IPS-NIHi7 (cell line): ENCODE results near the gene NOP53.
"Not testable (repeated sequence)": the region's sequence is repeated elsewhere in the genome, so short reads cannot be mapped to it uniquely, and the experiment has no call there.

Source experiments
- DNase-seq: peaks from one replicate; pipeline ENCODE4 v3.0.0; 2012; ENCODE audit warnings: mixed read lengths; ENCODE audit errors: extremely low spot score

Gene NOP53

DNA sequence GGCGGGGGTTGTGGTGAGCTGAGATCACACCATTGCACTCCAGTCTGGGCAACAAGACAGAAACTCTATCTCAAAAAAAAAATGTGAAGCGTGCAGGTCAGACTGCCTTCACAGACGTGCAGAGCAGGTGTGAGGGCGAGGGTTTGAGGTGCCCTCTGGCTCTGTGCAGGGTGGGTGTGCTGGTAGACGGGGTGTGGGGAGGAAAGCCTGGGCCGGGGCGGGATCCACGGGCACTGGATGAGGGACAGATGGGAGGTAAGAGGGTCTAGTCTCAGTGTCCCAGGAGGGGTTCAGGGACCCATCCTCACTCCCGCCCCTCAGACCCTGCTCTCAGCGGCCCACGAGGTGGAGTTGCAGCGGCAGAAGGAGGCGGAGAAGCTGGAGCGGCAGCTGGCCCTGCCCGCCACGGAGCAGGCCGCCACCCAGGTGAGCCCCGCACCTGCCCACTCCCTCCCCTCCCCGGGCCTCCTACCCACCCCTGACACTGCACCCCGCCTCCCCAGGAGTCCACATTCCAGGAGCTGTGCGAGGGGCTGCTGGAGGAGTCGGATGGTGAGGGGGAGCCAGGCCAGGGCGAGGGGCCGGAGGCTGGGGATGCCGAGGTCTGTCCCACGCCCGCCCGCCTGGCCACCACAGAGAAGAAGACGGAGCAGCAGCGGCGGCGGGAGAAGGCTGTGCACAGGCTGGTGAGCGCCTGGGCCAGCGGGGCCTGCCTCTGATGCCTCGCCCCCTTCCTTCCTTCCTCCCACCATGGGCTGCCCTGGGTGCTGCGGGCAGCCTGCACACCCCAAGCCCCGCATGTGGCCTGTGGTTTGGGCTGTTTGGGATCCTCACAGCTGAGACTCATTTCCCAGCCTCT lies 9.1 kb downstream of the NOP53 start:
- DNase-seq, result no peak

GRCh38 chr19:47755065-47755761 lies 9.9 kb downstream of the NOP53 start:
- no peak for DNase-seq

DNA sequence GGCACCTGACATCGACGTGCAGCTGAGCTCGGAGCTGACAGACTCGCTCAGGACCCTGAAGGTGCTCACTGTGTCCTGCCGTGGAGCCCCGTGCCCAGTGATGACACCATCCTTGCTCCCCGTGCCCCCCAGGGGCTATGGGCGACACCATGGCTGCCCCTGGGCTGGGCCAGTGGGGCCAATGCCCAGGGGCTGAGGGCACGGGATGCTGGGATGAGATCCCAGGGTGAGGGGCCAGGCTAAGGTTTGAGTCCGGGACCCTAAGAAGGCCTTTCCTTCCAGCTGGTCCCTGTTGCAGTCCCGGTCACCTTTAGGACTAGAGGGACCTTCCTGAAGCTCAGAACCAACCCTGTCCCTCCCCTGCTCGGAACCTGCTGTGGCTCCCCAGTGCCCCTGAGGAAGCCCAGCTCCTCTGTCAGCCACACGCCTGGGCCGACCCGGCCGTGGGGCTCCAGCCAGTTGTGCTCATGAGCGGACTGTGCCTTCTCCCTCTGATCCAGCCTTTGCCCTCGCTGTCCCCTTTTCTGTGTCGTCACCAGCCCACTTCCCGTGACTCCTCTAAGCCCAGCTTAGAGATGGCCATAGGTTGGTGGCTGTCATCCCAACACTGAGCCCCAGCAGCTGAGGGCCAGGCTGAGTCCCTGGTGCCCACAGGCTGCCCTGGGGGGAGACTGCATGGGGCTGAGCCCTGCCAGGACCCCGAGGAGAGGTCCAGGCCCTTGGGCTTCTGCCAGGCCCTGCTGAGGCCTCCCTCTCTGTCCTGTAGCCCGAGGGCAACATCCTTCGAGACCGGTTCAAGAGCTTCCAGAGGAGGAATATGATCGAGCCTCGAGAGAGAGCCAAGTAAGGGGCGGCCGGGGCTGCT lies 10.6 kb downstream of the NOP53 start:
- no peak for DNase-seq

DNA sequence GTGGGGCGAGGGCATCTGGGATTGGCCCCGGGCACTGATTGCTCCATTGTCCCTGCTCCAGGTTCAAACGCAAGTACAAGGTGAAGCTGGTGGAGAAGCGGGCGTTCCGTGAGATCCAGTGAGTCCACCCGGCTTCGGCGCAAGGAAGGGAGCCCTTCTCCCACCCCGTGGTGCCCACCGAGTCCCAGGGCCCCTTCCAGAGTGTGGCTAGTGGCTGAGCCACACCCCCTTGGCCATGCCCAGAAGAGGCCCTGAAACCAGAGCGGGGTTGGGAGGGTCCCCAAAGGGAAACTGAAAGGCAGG lies 11.2 kb downstream of the NOP53 start:
- no peak for DNase-seq

DNA sequence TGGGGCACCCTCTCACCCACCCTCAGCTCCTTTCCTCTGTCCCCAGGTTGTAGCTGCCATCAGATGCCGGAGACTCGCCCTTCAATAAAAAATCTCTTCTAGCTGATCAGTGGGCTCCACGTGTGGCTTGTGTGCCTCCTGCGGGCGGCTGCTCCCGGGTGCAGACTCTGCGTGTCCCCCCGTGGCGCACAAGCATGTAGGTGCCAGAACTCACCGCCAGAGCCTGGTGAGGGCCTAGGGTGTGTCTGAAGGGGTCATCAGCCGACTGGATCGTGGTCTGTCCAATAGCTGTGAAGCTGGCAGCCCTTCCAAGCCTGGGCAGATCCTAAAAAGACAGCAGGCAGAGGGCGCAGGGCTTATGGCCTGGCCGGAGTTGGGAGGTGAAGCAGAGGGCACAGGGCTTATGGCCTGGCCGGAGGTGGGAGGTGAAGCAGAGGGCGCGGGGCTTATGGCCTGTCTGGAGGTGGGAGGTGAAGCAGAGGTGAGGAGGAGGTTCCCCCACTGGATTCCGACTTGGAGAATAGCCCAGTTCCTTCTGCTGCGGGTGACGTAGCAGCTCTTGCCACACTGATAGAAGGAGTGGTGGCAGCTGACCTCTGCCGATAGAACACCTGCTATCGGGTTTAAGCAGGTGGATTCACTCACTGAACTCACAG lies 11.7 kb downstream of the NOP53 start:
- no peak for DNase-seq

- DNase-seq, result no peak
Observed at GRCh38 chr19:47757617-47758442, 12.5 kb downstream of the NOP53 start.

- DNase-seq, result no peak
Observed at GRCh38 chr19:47758443-47758804, 13.1 kb downstream of the NOP53 start.

- DNase-seq, result no peak
Observed at GRCh38 chr19:47760632-47760999, 15.3 kb downstream of the NOP53 start.

- no peak for DNase-seq
Observed at GRCh38 chr19:47761566-47761965, 16.2 kb downstream of the NOP53 start.

DNA sequence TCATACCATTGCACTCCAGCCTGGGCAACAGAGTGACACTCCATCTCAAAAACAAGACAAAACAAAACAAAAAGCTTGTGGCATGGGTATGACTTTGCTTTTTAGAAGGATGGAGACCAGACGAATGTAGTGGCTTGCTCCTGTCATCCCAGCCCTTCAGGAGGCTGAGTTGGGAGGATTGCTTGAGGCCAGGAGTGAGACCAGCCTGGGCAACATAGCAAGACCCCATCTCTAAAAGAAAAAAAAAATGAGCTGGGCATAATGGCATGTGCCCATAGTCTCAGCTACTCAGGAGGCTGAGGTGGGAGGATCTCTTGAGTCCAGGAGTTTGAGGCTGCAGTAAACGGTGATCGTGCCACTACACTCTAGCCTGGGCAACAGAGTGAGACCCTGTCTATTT lies 16.8 kb downstream of the NOP53 start:
- no peak for DNase-seq

DNA sequence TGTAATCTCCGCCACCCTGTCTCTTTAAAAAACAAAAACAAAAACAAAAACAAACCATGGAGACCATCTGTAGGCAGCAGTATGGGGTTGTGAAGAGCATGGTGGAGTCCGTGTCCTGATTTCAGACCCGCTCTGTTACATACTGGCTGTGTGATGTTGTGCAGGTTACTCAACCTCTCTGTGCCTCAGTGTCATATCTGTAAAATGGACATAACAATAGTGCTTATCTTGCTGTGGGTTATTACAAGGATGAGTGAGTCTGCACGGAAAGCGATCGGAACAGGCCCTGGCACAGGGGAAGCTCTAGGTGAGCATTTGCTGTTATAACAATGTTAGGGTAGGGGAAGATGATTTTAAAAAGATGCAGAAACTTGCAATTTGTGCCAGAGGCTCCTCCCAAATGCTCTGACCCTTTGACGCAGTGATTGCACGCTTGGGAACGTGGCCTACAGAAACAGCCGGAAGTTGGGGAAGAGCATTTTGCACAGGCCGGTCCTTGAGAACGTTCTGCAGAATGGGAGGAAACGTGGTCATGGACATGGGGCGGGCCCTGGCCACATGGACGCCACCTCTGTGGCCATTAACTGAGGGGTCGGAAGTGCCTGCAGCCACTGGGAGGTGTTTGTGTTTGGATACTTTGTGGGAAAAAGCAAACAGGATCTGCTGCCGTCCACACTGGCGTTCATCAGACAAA lies 17.4 kb downstream of the NOP53 start:
- no peak for DNase-seq

DNA sequence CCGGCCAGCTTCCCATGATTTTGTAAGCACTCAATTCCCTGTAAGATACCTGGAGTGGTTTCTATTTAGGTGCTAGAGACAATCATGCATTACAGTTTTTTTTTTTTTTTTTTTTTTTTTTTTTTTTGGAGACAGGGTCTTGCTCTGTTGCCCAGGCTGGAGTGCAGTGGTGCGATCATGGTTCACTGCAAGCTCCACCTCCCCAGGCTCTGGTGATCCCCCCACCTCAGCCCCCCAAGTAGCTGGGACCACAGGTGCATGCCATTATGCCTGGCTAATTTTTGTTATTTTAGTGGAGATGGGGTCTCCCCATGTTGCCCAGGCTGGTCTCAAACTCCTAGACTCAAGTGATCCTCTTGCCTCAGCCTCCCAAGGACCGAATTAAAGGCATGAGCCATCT lies 19.4 kb downstream of the NOP53 start:
- DNase-seq, result not testable (repeated sequence)

- peak; percentile 80 for DNase-seq
Observed at GRCh38 chr19:47765523-47766358, 20.4 kb downstream of the NOP53 start.

- no peak for DNase-seq
Observed at GRCh38 chr19:47766359-47766620, 20.9 kb downstream of the NOP53 start.

GRCh38 chr19:47766670-47767069 lies 21.3 kb downstream of the NOP53 start:
- no peak for DNase-seq

DNA sequence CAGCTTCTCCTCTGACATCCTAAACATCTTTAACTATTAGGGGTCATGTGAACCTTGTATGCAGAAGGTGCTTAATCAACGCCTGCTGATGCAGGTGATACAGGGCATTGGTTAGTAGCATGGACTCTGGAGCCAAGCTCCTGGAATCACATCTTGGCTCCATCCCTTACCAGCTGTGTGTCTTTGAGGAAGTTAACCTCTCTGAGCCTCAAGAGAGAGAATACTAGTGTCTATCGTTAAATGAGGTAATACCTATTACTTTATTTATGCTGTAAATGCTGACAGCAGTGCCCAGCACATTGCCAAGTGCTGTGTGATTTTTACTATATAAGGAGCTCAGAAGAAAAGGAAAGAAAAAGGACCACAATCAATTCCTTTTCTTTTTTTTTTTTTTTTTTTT lies 22.0 kb downstream of the NOP53 start:
- no peak for DNase-seq

- no peak for DNase-seq
Observed at GRCh38 chr19:47768604-47769003, 23.3 kb downstream of the NOP53 start.

GRCh38 chr19:47769534-47769933 lies 24.2 kb downstream of the NOP53 start:
- no peak for DNase-seq

DNA sequence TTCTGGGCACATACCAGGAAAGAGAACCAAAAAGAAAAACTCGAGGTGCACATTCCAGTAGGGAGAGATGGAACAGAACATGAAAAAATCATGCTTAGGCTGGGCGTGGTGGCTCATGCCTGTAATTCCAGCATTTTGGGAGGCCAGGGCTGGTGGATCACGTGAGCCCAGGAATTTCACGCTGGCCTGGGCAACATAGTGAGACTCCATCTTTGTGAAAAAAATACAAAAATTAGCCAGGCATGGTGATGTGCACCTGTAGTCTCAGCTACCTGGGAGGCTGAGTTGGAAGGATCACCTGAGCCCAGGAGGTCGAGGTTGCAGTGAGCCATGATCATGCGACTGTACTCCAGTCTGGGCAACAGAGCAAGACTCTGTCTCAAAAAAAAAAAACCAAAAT lies 25.9 kb downstream of the NOP53 start:
- not testable (repeated sequence) for DNase-seq

GRCh38 chr19:47776568-47776967 lies 31.2 kb downstream of the NOP53 start:
- no peak for DNase-seq
